Measurements from ENCODE around the gene FAM20C. TPM values are rescaled to one million over a fixed set of nuclear protein-coding genes. Genes with fewer than 3 reads are reported as not detected.

Gene FAM20C
- total RNA-seq, 3 donors from 2014 or later (not counting 1 experiment from before 2014, with no cell fraction given) = 1.2 to 8.6 (median 3.9) TPM

DNA sequence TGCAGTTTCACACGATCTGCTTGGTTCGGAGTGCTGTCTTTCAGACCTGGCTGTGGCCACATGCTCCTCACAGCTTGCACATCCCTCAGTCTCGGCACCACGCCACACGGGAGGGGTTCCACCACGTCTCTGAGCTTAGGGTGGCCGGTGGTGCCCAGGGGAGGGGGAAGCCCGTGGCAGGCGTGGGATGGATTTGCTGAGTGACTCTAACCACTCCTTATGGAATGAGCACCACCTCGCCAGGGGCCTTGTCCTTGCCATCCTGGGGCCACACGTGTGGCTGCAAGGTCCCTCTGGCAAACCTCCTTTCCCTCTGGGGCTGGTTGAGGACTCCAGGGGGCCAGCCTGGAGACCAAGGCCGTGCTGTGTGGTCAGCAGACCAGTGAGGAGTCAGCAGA lies 29.1 kb upstream of the FAM20C start:
- H3K27me3 ChIP-seq (ENCODE audit: control insufficient read depth, insufficient read depth, low read length) = no peaks in the 10 kb centered on the region
- no peak overlapping the region for H3K27ac Mint-ChIP-seq
- peaks cover 4% of the 10 kb centered on the region for H3K9me3 ChIP-seq (ENCODE audit: control insufficient read depth, insufficient read depth, low read length)
- 84% methylated on average over 12 of the region's 12 CpGs for WGBS (ENCODE audit: insufficient coverage)
- TF ChIP-seq CTCF (IDR thresholded peaks at IDR 0.05) = no peak
- no peak overlapping the region for H3K4me3 ChIP-seq (ENCODE audit: low read length)
- DNase-seq (no peak), ATAC-seq (no peak)
- no peaks in the 10 kb centered on the region for H3K9me3 Mint-ChIP-seq
- intact Hi-C loops (cut with micrococcal nuclease) = no loop called here
- H3K4me1 Mint-ChIP-seq = no peaks in the 10 kb centered on the region
- no peak overlapping the region for H3K4me3 Mint-ChIP-seq
- H3K36me3 Mint-ChIP-seq = no peaks in the 10 kb centered on the region
- H3K4me1 ChIP-seq (ENCODE audit: control insufficient read depth, insufficient read depth, low read length) = peaks cover 21% of the 10 kb centered on the region
- H3K36me3 ChIP-seq (ENCODE audit: control insufficient read depth, insufficient read depth, low read length) = no peaks in the 10 kb centered on the region
- H3K27me3 Mint-ChIP-seq (ENCODE audit: low read depth in 2 of 2) = peaks cover 3 to 24% of the 10 kb centered on the region in 2 donors
- no peak overlapping the region for H3K27ac ChIP-seq (ENCODE audit: low read length)

GRCh38 chr7:163971-164881 lies 28.1 kb upstream of the FAM20C start:
- Histone ChIP-seq H3K36me3 (ENCODE audit: control insufficient read depth, insufficient read depth, low read length) (no peaks in the 10 kb centered on the region), H3K9me3 (ENCODE audit: control insufficient read depth, insufficient read depth, low read length) (peaks cover 4% of the 10 kb centered on the region), H3K27me3 (ENCODE audit: control insufficient read depth, insufficient read depth, low read length) (no peaks in the 10 kb centered on the region), H3K27ac (ENCODE audit: low read length) (no peak overlapping the region), H3K4me3 (ENCODE audit: low read length) (no peak overlapping the region), H3K4me1 (ENCODE audit: control insufficient read depth, insufficient read depth, low read length) (peaks cover 21% of the 10 kb centered on the region)
- ATAC-seq = no peak
- WGBS (ENCODE audit: insufficient coverage) = 68% methylated on average over 34 of the region's 34 CpGs
- Mint-ChIP-seq H3K27ac (no peak overlapping the region), H3K27me3 (ENCODE audit: low read depth in 2 of 2) (peaks cover 3 to 24% of the 10 kb centered on the region in 2 donors), H3K4me1 (no peaks in the 10 kb centered on the region), H3K9me3 (no peaks in the 10 kb centered on the region), H3K4me3 (no peak overlapping the region), H3K36me3 (no peaks in the 10 kb centered on the region)
- DNase-seq = no peak
- no peak for TF ChIP-seq CTCF (IDR thresholded peaks at IDR 0.05)
- intact Hi-C loops (cut with micrococcal nuclease) = no loop called here

GRCh38 chr7:164882-165660 lies 27.3 kb upstream of the FAM20C start:
- Mint-ChIP-seq H3K4me3 (no peak overlapping the region), H3K9me3 (no peaks in the 10 kb centered on the region), H3K4me1 (no peaks in the 10 kb centered on the region), H3K27me3 (ENCODE audit: low read depth in 2 of 2) (peaks cover 3 to 24% of the 10 kb centered on the region in 2 donors), H3K27ac (no peak overlapping the region), H3K36me3 (no peaks in the 10 kb centered on the region)
- Histone ChIP-seq H3K4me1 (ENCODE audit: control insufficient read depth, insufficient read depth, low read length) (peaks cover 21% of the 10 kb centered on the region), H3K9me3 (ENCODE audit: control insufficient read depth, insufficient read depth, low read length) (no peaks in the 10 kb centered on the region), H3K27me3 (ENCODE audit: control insufficient read depth, insufficient read depth, low read length) (no peaks in the 10 kb centered on the region), H3K27ac (ENCODE audit: low read length) (no peak overlapping the region), H3K4me3 (ENCODE audit: low read length) (no peak overlapping the region), H3K36me3 (ENCODE audit: control insufficient read depth, insufficient read depth, low read length) (no peaks in the 10 kb centered on the region)
- intact Hi-C loops (cut with micrococcal nuclease) = no loop called here
- WGBS (ENCODE audit: insufficient coverage) = 73% methylated on average over 12 of the region's 13 CpGs
- no peak for ATAC-seq
- DNase-seq = no peak
- TF ChIP-seq CTCF (IDR thresholded peaks at IDR 0.05) = no peak

All from natural killer cell (primary cell).